NCI-H82 (cell line): ENCODE data around the gene IL22RA1.

Experiments used
- DNase-seq: peaks from one replicate; lab custom pipeline; 2025; lab: John Stamatoyannopoulos, UW

IL22RA1 gene

GRCh38 chr1:24142546-24143534 lies at the start of gene IL22RA1:
Gene IL22RA1, minus strand, starts transcription at chr1:24143140. Its CDS starts 58 bp downstream, at chr1:24143082.
- no peak for DNase-seq

- DNase-seq, result no peak
Measured at GRCh38 chr1:24191860-24192259, 48.9 kb upstream of the IL22RA1 start.

GRCh38 chr1:24190983-24191461 lies 48.1 kb upstream of the IL22RA1 start:
- DNase-seq, result no peak

GRCh38 chr1:24189528-24189927 lies 46.6 kb upstream of the IL22RA1 start:
- DNase-seq, result no peak

GRCh38 chr1:24186993-24187790 lies 44.3 kb upstream of the IL22RA1 start, which contains the start of gene IFNLR1:
Gene IFNLR1, minus strand, starts transcription at chr1:24187289. Its CDS starts 41 bp downstream, at chr1:24187248.
- peak; percentile 92 for DNase-seq

- DNase-seq, result no peak
Measured at GRCh38 chr1:24186711-24186992, 43.7 kb upstream of the IL22RA1 start.

GRCh38 chr1:24186031-24186710 lies 43.2 kb upstream of the IL22RA1 start:
- no peak for DNase-seq

GRCh38 chr1:24185076-24185475 lies 42.1 kb upstream of the IL22RA1 start:
- DNase-seq, result no peak

- no peak for DNase-seq
Measured at GRCh38 chr1:24182061-24182460, 39.1 kb upstream of the IL22RA1 start.

GRCh38 chr1:24181619-24182018 lies 38.7 kb upstream of the IL22RA1 start:
- DNase-seq, result no peak

GRCh38 chr1:24180676-24181075 lies 37.7 kb upstream of the IL22RA1 start:
- no peak for DNase-seq

- DNase-seq, result no peak
Measured at GRCh38 chr1:24179251-24179840, 36.4 kb upstream of the IL22RA1 start.

- DNase-seq, result no peak
Measured at GRCh38 chr1:24178407-24178806, 35.5 kb upstream of the IL22RA1 start.

- no peak for DNase-seq
Measured at GRCh38 chr1:24177161-24177560, 34.2 kb upstream of the IL22RA1 start.

- no peak for DNase-seq
Measured at GRCh38 chr1:24175033-24175755, 32.3 kb upstream of the IL22RA1 start.

- DNase-seq, result no peak
Measured at GRCh38 chr1:24173638-24174575, 31.0 kb upstream of the IL22RA1 start.

GRCh38 chr1:24172598-24172997 lies 29.7 kb upstream of the IL22RA1 start:
- peak; percentile 26 for DNase-seq

GRCh38 chr1:24169286-24169685 lies 26.3 kb upstream of the IL22RA1 start:
- DNase-seq, result no peak

GRCh38 chr1:24168245-24168644 lies 25.3 kb upstream of the IL22RA1 start:
- DNase-seq, result no peak

- no peak for DNase-seq
Measured at GRCh38 chr1:24167008-24167407, 24.1 kb upstream of the IL22RA1 start.
